ENCODE results near the gene BMP5. TPM values are rescaled to one million over a fixed set of nuclear protein-coding genes. Genes with fewer than 3 reads are reported as not detected.

Gene BMP5
- polyA plus RNA-seq, 1 donor (not counting 4 experiments of a cell fraction or from before 2014, with no cell fraction given): not detected

GRCh38 chr6:55882718-55883569 lies 7.6 kb upstream of the BMP5 start:
- Histone ChIP-seq H3K79me2 (ENCODE audit: control insufficient read depth, insufficient read depth, low read length) (no peaks in the 10 kb centered on the region), H3K9me1 (ENCODE audit: control insufficient read depth, extremely low read depth, insufficient read depth, low read length) (no peaks in the 10 kb centered on the region), H3K27me3 (ENCODE audit: control insufficient read depth, extremely low read depth, insufficient read depth, low read length) (no peaks in the 10 kb centered on the region), H3K4me1 (ENCODE audit: control insufficient read depth, extremely low read depth, insufficient read depth, low read length) (peaks cover 13% of the 10 kb centered on the region), H3K9ac (ENCODE audit: control insufficient read depth, extremely low read depth, insufficient read depth, low read length) (no peak overlapping the region), H3K9me3 (ENCODE audit: control insufficient read depth, low read depth, low read length) (no peaks in the 10 kb centered on the region), H3K27ac (ENCODE audit: control insufficient read depth, insufficient read depth, low read length) (no peak overlapping the region), H4K20me1 (ENCODE audit: control insufficient read depth, extremely low read depth, insufficient read depth, low read length) (no peaks in the 10 kb centered on the region), H2AFZ (ENCODE audit: control insufficient read depth, low read length) (no peak overlapping the region), H3K4me3 (ENCODE audit: control insufficient read depth in 2 of 3, extremely low read depth in 1 of 3, insufficient read depth in 2 of 3, low read depth in 1 of 3, low read length in 3 of 3) (no peak overlapping the region), H3K4me2 (ENCODE audit: control insufficient read depth, extremely low read depth, insufficient read depth, low read depth, low read length) (peak overlapping the region; percentile 23), H3K36me3 (ENCODE audit: control insufficient read depth in 2 of 2, extremely low read depth in 1 of 2, insufficient read depth in 2 of 2, low read length in 2 of 2) (no peaks in the 10 kb centered on the region)
- peak; percentile 74 for FAIRE-seq
- dilution Hi-C loops (cut with MboI; ENCODE audit: extremely low pct_ligation_motif_present, low sequenced_read_pairs): no loop called here
- DNase-seq (ENCODE audit: low read depth, low spot score): no peak
- TF ChIP-seq EZH2 (IDR thresholded peaks at IDR 0.05; ENCODE audit: low read length): no peak

GRCh38 chr6:55877283-55877682 lies 1.9 kb upstream of the BMP5 start:
- no peak overlapping the region for H3K27ac ChIP-seq (ENCODE audit: control insufficient read depth, insufficient read depth, low read length)
- H4K20me1 ChIP-seq (ENCODE audit: control insufficient read depth, extremely low read depth, insufficient read depth, low read length): no peaks in the 10 kb centered on the region
- FAIRE-seq (no peak), DNase-seq (ENCODE audit: low read depth, low spot score) (no peak)
- H3K36me3 ChIP-seq (ENCODE audit: control insufficient read depth in 2 of 2, extremely low read depth in 1 of 2, insufficient read depth in 2 of 2, low read length in 2 of 2): no peaks in the 10 kb centered on the region
- no peak overlapping the region for H2AFZ ChIP-seq (ENCODE audit: control insufficient read depth, low read length)
- TF ChIP-seq CTCF (optimal IDR thresholded peaks at IDR 0.05 in 1 of 3, IDR thresholded peaks at IDR 0.05 in 1 of 3, conservative IDR thresholded peaks at IDR 0.05 in 1 of 3; ENCODE audit: extremely low read depth in 1 of 3, insufficient read depth in 2 of 3, low read length in 3 of 3) (no peak), EZH2 (IDR thresholded peaks at IDR 0.05; ENCODE audit: low read length) (no peak)
- no peaks in the 10 kb centered on the region for H3K79me2 ChIP-seq (ENCODE audit: control insufficient read depth, insufficient read depth, low read length)
- H3K4me2 ChIP-seq (ENCODE audit: control insufficient read depth, extremely low read depth, insufficient read depth, low read depth, low read length): no peak overlapping the region
- no peak overlapping the region for H3K4me3 ChIP-seq (ENCODE audit: control insufficient read depth in 2 of 3, extremely low read depth in 1 of 3, insufficient read depth in 2 of 3, low read depth in 1 of 3, low read length in 3 of 3)
- no peak overlapping the region for H3K9ac ChIP-seq (ENCODE audit: control insufficient read depth, extremely low read depth, insufficient read depth, low read length)
- H3K9me1 ChIP-seq (ENCODE audit: control insufficient read depth, extremely low read depth, insufficient read depth, low read length): no peaks in the 10 kb centered on the region
- no peaks in the 10 kb centered on the region for H3K27me3 ChIP-seq (ENCODE audit: control insufficient read depth, extremely low read depth, insufficient read depth, low read length)
- peaks cover 3% of the 10 kb centered on the region for H3K4me1 ChIP-seq (ENCODE audit: control insufficient read depth, extremely low read depth, insufficient read depth, low read length)
- dilution Hi-C loops (cut with MboI; ENCODE audit: extremely low pct_ligation_motif_present, low sequenced_read_pairs): no loop called here
- no peaks in the 10 kb centered on the region for H3K9me3 ChIP-seq (ENCODE audit: control insufficient read depth, low read depth, low read length)

Measured in keratinocyte (primary cell).